ENCODE data around the gene RDH13. TPM values are rescaled to one million over a fixed set of nuclear protein-coding genes. Genes with fewer than 3 reads are reported as not detected.
A peak's percentile ranks its signal among the peaks of the same experiment; 100 is the strongest.
"Not testable (repeated sequence)": the region's sequence is repeated elsewhere in the genome, so short reads cannot be mapped to it uniquely, and the experiment has no call there.

The RDH13 gene
- total RNA-seq, 1 donor = 12.7 TPM

DNA sequence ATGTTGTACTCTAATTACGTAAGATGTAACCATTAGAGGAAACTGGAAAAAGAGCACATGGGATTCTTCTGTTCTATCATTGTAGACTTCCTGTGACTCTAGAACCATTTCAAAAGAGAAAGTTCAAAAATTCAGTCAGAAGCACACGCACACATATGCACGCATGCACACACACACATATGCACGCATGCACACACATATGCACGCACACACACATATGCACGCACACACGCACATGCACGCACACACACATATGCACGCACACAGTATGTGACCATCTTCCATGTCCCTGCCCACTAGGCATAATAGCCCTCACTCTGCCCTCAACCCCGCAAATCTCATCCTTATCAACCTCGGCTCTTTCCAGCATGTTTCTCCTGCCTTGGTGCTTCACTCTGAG, 38.8 kb downstream of the RDH13 start:
- H3K4me2 ChIP-seq (ENCODE audit: insufficient read depth, low read length) = no peak overlapping the region
- no peaks in the 10 kb centered on the region for H3K36me3 ChIP-seq (ENCODE audit: insufficient read depth, low read length)
- H3K27me3 ChIP-seq (ENCODE audit: insufficient read depth, low read length) = no peaks in the 10 kb centered on the region
- no peak overlapping the region for H3K4me3 ChIP-seq (ENCODE audit: insufficient read depth, low read length)
- H3K79me2 ChIP-seq (ENCODE audit: insufficient read depth, low read length) = no peaks in the 10 kb centered on the region
- no peak overlapping the region for H3K27ac ChIP-seq (ENCODE audit: low read depth, low read length)
- H3K4me1 ChIP-seq (ENCODE audit: insufficient read depth, low read length) = no peaks in the 10 kb centered on the region
- TF ChIP-seq, protein P1, sequence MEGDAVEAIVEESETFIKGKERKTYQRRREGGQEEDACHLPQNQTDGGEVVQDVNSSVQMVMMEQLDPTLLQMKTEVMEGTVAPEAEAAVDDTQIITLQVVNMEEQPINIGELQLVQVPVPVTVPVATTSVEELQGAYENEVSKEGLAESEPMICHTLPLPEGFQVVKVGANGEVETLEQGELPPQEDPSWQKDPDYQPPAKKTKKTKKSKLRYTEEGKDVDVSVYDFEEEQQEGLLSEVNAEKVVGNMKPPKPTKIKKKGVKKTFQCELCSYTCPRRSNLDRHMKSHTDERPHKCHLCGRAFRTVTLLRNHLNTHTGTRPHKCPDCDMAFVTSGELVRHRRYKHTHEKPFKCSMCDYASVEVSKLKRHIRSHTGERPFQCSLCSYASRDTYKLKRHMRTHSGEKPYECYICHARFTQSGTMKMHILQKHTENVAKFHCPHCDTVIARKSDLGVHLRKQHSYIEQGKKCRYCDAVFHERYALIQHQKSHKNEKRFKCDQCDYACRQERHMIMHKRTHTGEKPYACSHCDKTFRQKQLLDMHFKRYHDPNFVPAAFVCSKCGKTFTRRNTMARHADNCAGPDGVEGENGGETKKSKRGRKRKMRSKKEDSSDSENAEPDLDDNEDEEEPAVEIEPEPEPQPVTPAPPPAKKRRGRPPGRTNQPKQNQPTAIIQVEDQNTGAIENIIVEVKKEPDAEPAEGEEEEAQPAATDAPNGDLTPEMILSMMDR (IDR thresholded peaks at IDR 0.05; ENCODE audit: extremely low read depth, low read depth, low read length) = no peak
- H2AFZ ChIP-seq (ENCODE audit: low read length) = no peak overlapping the region
- no peak for DNase-seq (ENCODE audit: insufficient read length, low spot score, missing footprints)
- no peaks in the 10 kb centered on the region for H3K9me3 ChIP-seq (ENCODE audit: low read depth, low read length)
- no peaks in the 10 kb centered on the region for H4K20me1 ChIP-seq (ENCODE audit: insufficient read depth, low read length)

DNA sequence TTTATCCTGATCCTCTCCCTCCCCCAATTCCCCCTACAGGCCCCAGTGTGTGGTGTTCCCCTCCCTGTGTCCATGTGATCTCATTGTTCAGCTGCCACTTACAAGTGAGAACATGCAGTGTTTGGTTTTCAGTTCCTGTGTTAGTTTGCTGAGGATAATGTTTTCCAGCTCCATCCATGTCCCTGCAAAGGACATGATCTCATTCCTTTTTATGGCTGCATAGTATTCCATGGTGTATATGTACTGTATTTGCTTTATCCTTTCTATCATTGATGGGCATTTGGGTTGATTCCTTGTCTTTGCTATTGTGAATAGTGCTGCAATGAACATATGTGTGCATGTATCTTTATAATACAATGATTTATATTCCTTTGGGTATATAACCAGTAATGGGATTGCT, 42.6 kb downstream of the RDH13 start:
- not testable (repeated sequence) for H3K79me2 ChIP-seq (ENCODE audit: insufficient read depth, low read length); H2AFZ ChIP-seq (ENCODE audit: low read length); H3K27ac ChIP-seq (ENCODE audit: low read depth, low read length); H4K20me1 ChIP-seq (ENCODE audit: insufficient read depth, low read length); DNase-seq (ENCODE audit: insufficient read length, low spot score, missing footprints); H3K4me1 ChIP-seq (ENCODE audit: insufficient read depth, low read length); H3K4me2 ChIP-seq (ENCODE audit: insufficient read depth, low read length); H3K9me3 ChIP-seq (ENCODE audit: low read depth, low read length); H3K27me3 ChIP-seq (ENCODE audit: insufficient read depth, low read length); H3K4me3 ChIP-seq (ENCODE audit: insufficient read depth, low read length); H3K36me3 ChIP-seq (ENCODE audit: insufficient read depth, low read length)

DNA sequence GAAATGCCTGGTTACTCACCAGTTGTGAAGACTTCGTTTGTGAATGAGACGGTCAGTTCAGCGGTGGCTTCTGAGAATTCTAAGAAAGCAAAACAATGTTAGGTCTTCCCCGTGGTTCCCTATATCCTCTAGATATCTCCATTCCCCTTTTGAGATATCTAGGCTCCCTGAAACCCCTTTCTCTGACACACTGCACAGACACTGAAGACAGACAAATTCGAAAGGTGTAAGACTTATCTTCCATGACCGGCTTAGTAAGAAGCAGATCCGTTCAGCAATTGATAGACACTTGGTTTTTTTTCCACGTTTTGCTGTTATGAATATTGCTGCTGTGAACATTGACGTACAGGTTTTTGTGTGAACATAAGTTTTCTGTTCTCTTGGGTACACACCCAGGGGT, 44.3 kb downstream of the RDH13 start:
- Histone ChIP-seq H3K4me1 (ENCODE audit: insufficient read depth, low read length) (no peaks in the 10 kb centered on the region), H3K4me3 (ENCODE audit: insufficient read depth, low read length) (no peak overlapping the region), H4K20me1 (ENCODE audit: insufficient read depth, low read length) (no peaks in the 10 kb centered on the region), H3K27ac (ENCODE audit: low read depth, low read length) (no peak overlapping the region), H3K36me3 (ENCODE audit: insufficient read depth, low read length) (no peaks in the 10 kb centered on the region), H3K4me2 (ENCODE audit: insufficient read depth, low read length) (no peak overlapping the region), H3K27me3 (ENCODE audit: insufficient read depth, low read length) (no peaks in the 10 kb centered on the region), H2AFZ (ENCODE audit: low read length) (no peak overlapping the region), H3K9me3 (ENCODE audit: low read depth, low read length) (no peaks in the 10 kb centered on the region), H3K79me2 (ENCODE audit: insufficient read depth, low read length) (no peaks in the 10 kb centered on the region)
- TF ChIP-seq, protein P1 (IDR thresholded peaks at IDR 0.05; ENCODE audit: extremely low read depth, low read depth, low read length) = no peak
- peak; percentile 79 for DNase-seq (ENCODE audit: insufficient read length, low spot score, missing footprints)

DNA sequence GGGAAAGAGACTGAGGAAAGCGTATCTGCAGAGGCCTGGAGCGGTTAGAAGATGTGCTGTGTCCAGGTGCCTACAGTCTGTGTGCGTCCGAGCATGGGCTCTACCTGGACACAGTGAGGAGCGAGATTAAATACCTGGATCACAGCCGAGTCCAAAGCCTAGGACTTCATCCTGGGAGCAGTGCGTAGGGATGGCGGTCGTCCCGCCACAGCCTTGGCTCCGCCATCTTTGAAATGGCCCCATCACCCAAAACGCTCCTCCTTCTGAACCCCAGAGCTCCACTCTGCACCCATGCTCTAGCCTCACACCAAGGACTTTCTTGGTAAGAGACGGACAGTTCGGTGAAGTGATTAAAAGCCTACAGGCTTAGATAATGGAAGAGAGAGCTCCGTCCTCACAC, 44.7 kb downstream of the RDH13 start:
- H4K20me1 ChIP-seq (ENCODE audit: insufficient read depth, low read length) = no peaks in the 10 kb centered on the region
- H3K9me3 ChIP-seq (ENCODE audit: low read depth, low read length) = no peaks in the 10 kb centered on the region
- H3K4me2 ChIP-seq (ENCODE audit: insufficient read depth, low read length) = no peak overlapping the region
- H3K79me2 ChIP-seq (ENCODE audit: insufficient read depth, low read length) = no peaks in the 10 kb centered on the region
- H3K36me3 ChIP-seq (ENCODE audit: insufficient read depth, low read length) = no peaks in the 10 kb centered on the region
- no peak for DNase-seq (ENCODE audit: insufficient read length, low spot score, missing footprints)
- H3K27ac ChIP-seq (ENCODE audit: low read depth, low read length) = no peak overlapping the region
- H2AFZ ChIP-seq (ENCODE audit: low read length) = no peak overlapping the region
- TF ChIP-seq, protein P1 (IDR thresholded peaks at IDR 0.05; ENCODE audit: extremely low read depth, low read depth, low read length) = no peak
- H3K4me3 ChIP-seq (ENCODE audit: insufficient read depth, low read length) = no peak overlapping the region
- H3K4me1 ChIP-seq (ENCODE audit: insufficient read depth, low read length) = no peaks in the 10 kb centered on the region
- H3K27me3 ChIP-seq (ENCODE audit: insufficient read depth, low read length) = no peaks in the 10 kb centered on the region
